ENCODE measurements around the gene LACTB. TPM values are rescaled to one million over a fixed set of nuclear protein-coding genes. Genes with fewer than 3 reads are reported as not detected.

LACTB gene
- total and polyA plus RNA-seq, 2 of the 13 experiments (the other 11 are each of a cell fraction or from before 2014, with no cell fraction given), result 14.8 to 23.0 TPM

- Histone ChIP-seq H3K36me3 (replicated peaks in 1 of 2; ENCODE audit: control insufficient read depth in 1 of 2, insufficient read depth in 2 of 2, low read length in 2 of 2) (peaks cover 2 to 30% of the 10 kb centered on the region in 2 experiments), H3K4me3 (replicated peaks in 1 of 3; ENCODE audit: insufficient read depth in 1 of 3, low read depth in 2 of 3, low read length in 3 of 3) (no peak overlapping the region), H3K9me3 (ENCODE audit: low read length) (no peaks in the 10 kb centered on the region), H3K79me2 (ENCODE audit: insufficient read depth, low read length) (peaks cover 20% of the 10 kb centered on the region), H2AFZ (ENCODE audit: low read length) (no peak overlapping the region), H3K4me2 (ENCODE audit: low read depth, low read length) (no peak overlapping the region), H3K27me3 (ENCODE audit: control insufficient read depth in 1 of 2, insufficient read depth in 2 of 2, low read length in 2 of 2) (no peaks in the 10 kb centered on the region; a peak in 1 of 5 replicates), H3K4me1 (ENCODE audit: insufficient read depth, low read length) (peaks cover 17% of the 10 kb centered on the region), H3K27ac (ENCODE audit: extremely low read length, insufficient read depth, low read length) (no peak overlapping the region), H3K9ac (ENCODE audit: insufficient read depth, low read depth, low read length) (no peak overlapping the region), H4K20me1 (ENCODE audit: insufficient read depth, low read length) (no peaks in the 10 kb centered on the region; the same call in 1 of the 2 replicates)
- no TSS peak for BruUV-seq (replicated peaks)
- intact Hi-C loops (cut with micrococcal nuclease; ENCODE audit: unreplicated experiment) (loop anchor here (10.0 kb wide), 1 partner anchor 367 kb away; no protein-coding TSS in a partner anchor), in situ Hi-C loops (cut with HindIII; ENCODE audit: extremely low pct_ligation_motif_present, low pct_unique_long_range_greater_than_20kb) (loop anchor here (25.0 kb wide), 1 partner anchor 261 kb away; no protein-coding TSS in a partner anchor)
- 100% methylated on average over 1 of the region's 1 CpG for WGBS (ENCODE audit: low lambda C conversion rate)
- no peak for FAIRE-seq
- 0 out of 2 replicates have a peak, but pooled peaks have one; percentile 25 for TF ChIP-seq RBFOX2 (IDR thresholded peaks at IDR 0.05; ENCODE audit: low read depth, low read length)
- 0 out of 2 replicates have a peak, but pooled peaks have one; percentile 38 for TF ChIP-seq SSRP1 (CRISPR knock-in tag; IDR thresholded peaks at IDR 0.05)
- peak; percentile 40; the same call in 1 of the 2 replicates for TF ChIP-seq POLR2G (IDR thresholded peaks at IDR 0.05; ENCODE audit: low read depth, low read length)
- TF ChIP-seq ZNF12 (CRISPR knock-in tag; IDR thresholded peaks at IDR 0.05), result peak; percentile 94
- TF ChIP-seq HIVEP1 (CRISPR knock-in tag; IDR thresholded peaks at IDR 0.05), result no peak
- peak; percentile 19 for TF ChIP-seq AGO2 (optimal IDR thresholded peaks at IDR 0.05; ENCODE audit: low read depth, low read length)
- TF ChIP-seq CCAR2 (optimal IDR thresholded peaks at IDR 0.05; ENCODE audit: low read depth, low read length), result no peak
- ChIA-PET POLR2A (no interaction called here), CTCF (ENCODE audit: low intra/inter-chr PET ratio, low total read pairs) (no interaction called here)
- no peak for DNase-seq (ENCODE audit: low spot score)
- ATAC-seq, result no peak
Measured at GRCh38 chr15:63151665-63152064, 30.0 kb downstream of the LACTB start.

- no peak for ATAC-seq
- 37% methylated on average over 3 of the region's 3 CpGs for WGBS (ENCODE audit: low lambda C conversion rate)
- CTCF ChIA-PET (ENCODE audit: low intra/inter-chr PET ratio, low total read pairs), result no interaction called here
- Histone ChIP-seq H3K27me3 (ENCODE audit: control insufficient read depth in 1 of 2, insufficient read depth in 2 of 2, low read length in 2 of 2) (no peaks in the 10 kb centered on the region; a peak in 1 of 5 replicates), H3K4me2 (ENCODE audit: low read depth, low read length) (peak overlapping the region; percentile 70), H2AFZ (ENCODE audit: low read length) (no peak overlapping the region), H3K9ac (ENCODE audit: insufficient read depth, low read depth, low read length) (peak overlapping the region; percentile 94), H3K79me2 (ENCODE audit: insufficient read depth, low read length) (peaks cover 26% of the 10 kb centered on the region), H3K36me3 (replicated peaks in 1 of 2; ENCODE audit: control insufficient read depth in 1 of 2, insufficient read depth in 2 of 2, low read length in 2 of 2) (peaks cover 1 to 28% of the 10 kb centered on the region in 2 experiments; a peak in 4 of 5 replicates), H3K9me3 (ENCODE audit: low read length) (no peaks in the 10 kb centered on the region), H3K4me1 (ENCODE audit: insufficient read depth, low read length) (peaks cover 24% of the 10 kb centered on the region), H3K4me3 (replicated peaks in 1 of 3; ENCODE audit: insufficient read depth in 1 of 3, low read depth in 2 of 3, low read length in 3 of 3) (peak overlapping the region; percentile 78 to 96 (median 96); a peak in 5 of 6 replicates), H4K20me1 (ENCODE audit: insufficient read depth, low read length) (no peaks in the 10 kb centered on the region; the same call in 1 of the 2 replicates), H3K27ac (ENCODE audit: extremely low read length, insufficient read depth, low read length) (peak overlapping the region; percentile 89)
- no TSS peak for BruUV-seq (replicated peaks)
- TF ChIP-seq HNF1A (IDR thresholded peaks at IDR 0.05; ENCODE audit: low read depth), result no peak
- TF ChIP-seq HNF1A (CRISPR knock-in tag; IDR thresholded peaks at IDR 0.05; ENCODE audit: borderline replicate concordance), result no peak
- peak; percentile 54; the same call in 1 of the 2 replicates for TF ChIP-seq RBFOX2 (IDR thresholded peaks at IDR 0.05; ENCODE audit: low read depth, low read length)
- intact Hi-C loops (cut with micrococcal nuclease; ENCODE audit: unreplicated experiment), result loop anchor here (5.0 to 10.0 kb wide), 4 partner anchors 48 to 371 kb away; partner anchors contain the start of gene APH1B
- in situ Hi-C loops (cut with HindIII; ENCODE audit: extremely low pct_ligation_motif_present, low pct_unique_long_range_greater_than_20kb), result loop anchor here (25.0 kb wide), 1 partner anchor 257 kb away; no protein-coding TSS in a partner anchor
- no peak for FAIRE-seq
- POLR2A ChIA-PET, result interaction anchor here (0.7 to 1.8 kb wide), 3 partner anchors 8 to 137 kb away, joined by 3 to 6 read pairs (median 4); no protein-coding TSS in a partner anchor
- peak; percentile 35 for DNase-seq (ENCODE audit: low spot score)
Measured at GRCh38 chr15:63155486-63155885, 33.8 kb downstream of the LACTB start.

All from HepG2 (cell line).